HEK293 (cell line): ENCODE data around the gene FXYD5.

ENCODE experiments used
- GFI1B ChIP-seq: fragments of 450-650 bp; formaldehyde crosslinking; IDR thresholded peaks from 2 replicates; pipeline ENCODE4 v1.5.1; 2016; ENCODE audit warnings: missing biosample characterization, missing genetic modification characterization
- HOXC10 ChIP-seq: sonication (generic); formaldehyde crosslinking; IDR thresholded peaks from 2 replicates; pipeline ENCODE4 v1.8.1; 2023; ENCODE audit warnings: mild to moderate bottlenecking, missing genetic modification reagents
- RBAK ChIP-seq: fragments of 450-650 bp; formaldehyde crosslinking; IDR thresholded peaks from 2 replicates; pipeline ENCODE4 v1.5.1; 2016; ENCODE audit warnings: missing biosample characterization, missing genetic modification characterization
- YY1 ChIP-seq: fragments of 450-650 bp; formaldehyde crosslinking; IDR thresholded peaks from 2 replicates; pipeline ENCODE4 v1.5.1; 2018; ENCODE audit warnings: missing biosample characterization, missing genetic modification characterization
- ZBTB1 ChIP-seq: fragments of 450-650 bp; formaldehyde crosslinking; IDR thresholded peaks from 2 replicates; pipeline ENCODE4 v1.5.1; 2016; ENCODE audit warnings: missing biosample characterization, missing genetic modification characterization
- ZBTB26 ChIP-seq: fragments of 450-650 bp; formaldehyde crosslinking; optimal IDR thresholded peaks from 2 replicates; pipeline ENCODE3; 2016; ENCODE audit warnings: missing biosample characterization, mild to moderate bottlenecking, missing genetic modification characterization
- ZNF114 ChIP-seq: fragments of 450-650 bp; formaldehyde crosslinking; IDR thresholded peaks from 2 replicates; pipeline ENCODE4 v1.5.0; 2017; ENCODE audit warnings: missing biosample characterization, missing genetic modification characterization
- ZNF140 ChIP-seq: fragments of 450-650 bp; formaldehyde crosslinking; IDR thresholded peaks from 2 replicates; pipeline ENCODE4 v1.5.1; 2016; ENCODE audit warnings: missing biosample characterization, missing genetic modification characterization
- ZNF148 ChIP-seq: fragments of 450-650 bp; formaldehyde crosslinking; IDR thresholded peaks from 2 replicates; pipeline ENCODE4 v1.5.0; 2017; ENCODE audit warnings: missing biosample characterization, missing genetic modification characterization, borderline replicate concordance
- ZNF223 ChIP-seq: fragments of 450-650 bp; formaldehyde crosslinking; IDR thresholded peaks from 2 replicates; pipeline ENCODE4 v1.5.1; 2016; ENCODE audit warnings: missing biosample characterization, missing genetic modification characterization
- ZNF354C ChIP-seq: fragments of 450-650 bp; formaldehyde crosslinking; IDR thresholded peaks from 2 replicates; pipeline ENCODE4 v1.5.1; 2016; ENCODE audit warnings: missing biosample characterization, missing genetic modification characterization, low read depth, borderline replicate concordance
- ZNF521 ChIP-seq: fragments of 450-650 bp; formaldehyde crosslinking; IDR thresholded peaks from 2 replicates; pipeline ENCODE4 v1.5.1; 2017; ENCODE audit warnings: missing biosample characterization, mild to moderate bottlenecking, missing genetic modification characterization
- ZNF560 ChIP-seq: fragments of 450-650 bp; formaldehyde crosslinking; IDR thresholded peaks from 2 replicates; pipeline ENCODE4 v1.5.1; 2017; ENCODE audit warnings: missing biosample characterization, missing genetic modification characterization, borderline replicate concordance
- ZNF585B ChIP-seq: fragments of 450-650 bp; formaldehyde crosslinking; IDR thresholded peaks from 2 replicates; pipeline ENCODE4 v1.5.1; 2016; ENCODE audit warnings: missing biosample characterization, missing genetic modification characterization
- ZNF610 ChIP-seq: fragments of 450-650 bp; formaldehyde crosslinking; IDR thresholded peaks from 2 replicates; pipeline ENCODE4 v1.5.1; 2016; ENCODE audit warnings: missing biosample characterization, missing genetic modification characterization, borderline replicate concordance
- ZNF626 ChIP-seq: fragments of 450-650 bp; sonication (Bioruptor Pico); formaldehyde crosslinking; IDR thresholded peaks from 2 replicates; pipeline ENCODE4 v1.5.1; 2018; ENCODE audit warnings: missing biosample characterization, missing genetic modification characterization, inconsistent platforms
- ZNF645 ChIP-seq: fragments of 450-650 bp; formaldehyde crosslinking; IDR thresholded peaks from 2 replicates; pipeline ENCODE4; 2016; ENCODE audit warnings: missing biosample characterization, missing genetic modification characterization
- ZNF654 ChIP-seq: fragments of 450-650 bp; formaldehyde crosslinking; IDR thresholded peaks from 2 replicates; pipeline ENCODE4 v1.5.1; 2016; ENCODE audit warnings: low read depth, missing biosample characterization, missing genetic modification characterization
- ZNF776 ChIP-seq: fragments of 450-650 bp; formaldehyde crosslinking; IDR thresholded peaks from 2 replicates; pipeline ENCODE4 v1.5.0; 2017; ENCODE audit warnings: missing biosample characterization, missing genetic modification characterization, borderline replicate concordance
- ZNF785 ChIP-seq: fragments of 450-650 bp; formaldehyde crosslinking; IDR thresholded peaks from 2 replicates; pipeline ENCODE4 v1.5.1; 2016; ENCODE audit warnings: missing biosample characterization, missing genetic modification characterization
- ZNF791 ChIP-seq: fragments of 450-650 bp; formaldehyde crosslinking; IDR thresholded peaks from 2 replicates; pipeline ENCODE4 v1.5.1; 2016; ENCODE audit warnings: missing biosample characterization, missing genetic modification characterization
- ZNF843 ChIP-seq: fragments of 450-650 bp; formaldehyde crosslinking; IDR thresholded peaks from 2 replicates; pipeline ENCODE4 v1.5.1; 2016; ENCODE audit warnings: missing biosample characterization, missing genetic modification characterization
- TF ChIP-seq, protein P1 (sequence below): fragments of 450-650 bp; formaldehyde crosslinking; IDR thresholded peaks from 2 replicates; pipeline ENCODE4 v1.5.1; 2016; ENCODE audit warnings: missing biosample characterization, missing genetic modification characterization, borderline replicate concordance
- TF ChIP-seq, protein P2 (sequence below): fragments of 450-650 bp; formaldehyde crosslinking; IDR thresholded peaks from 2 replicates; pipeline ENCODE4 v1.5.1; 2016; ENCODE audit warnings: missing biosample characterization, missing genetic modification characterization
- TF ChIP-seq, protein P3 (sequence below): fragments of 450-650 bp; formaldehyde crosslinking; IDR thresholded peaks from 2 replicates; pipeline ENCODE4 v1.5.1; 2016; ENCODE audit warnings: missing biosample characterization, missing genetic modification characterization

FXYD5 gene

DNA sequence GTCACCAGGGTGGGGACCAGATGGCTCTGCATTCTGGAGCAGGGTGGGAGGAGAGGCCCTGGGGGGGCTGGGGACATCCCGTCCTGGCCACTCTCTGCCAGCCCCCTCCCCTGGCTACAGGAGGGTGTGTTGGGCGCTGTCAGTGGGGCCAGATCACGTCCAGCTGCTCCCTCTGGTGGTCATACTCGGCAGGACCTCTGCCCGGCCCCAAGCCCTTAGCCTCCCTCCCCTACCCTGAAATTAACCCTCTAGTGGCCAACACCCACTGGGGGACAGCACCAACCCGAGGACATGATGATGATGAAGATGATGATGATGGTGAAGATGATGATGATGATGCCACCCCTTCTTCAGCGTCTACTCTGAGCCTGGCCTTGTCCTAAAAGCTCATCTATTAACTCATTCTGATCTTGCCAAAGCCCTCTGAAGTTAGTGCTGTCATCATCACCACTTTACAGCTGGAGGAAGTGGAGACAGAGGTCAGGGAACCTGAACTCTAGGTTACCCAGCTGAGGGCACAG lies 19.1 kb upstream of the FXYD5 start (continued):
- no peak for TF ChIP-seq ZNF585B (tag by site-specific recombination)
- TF ChIP-seq, protein P1, sequence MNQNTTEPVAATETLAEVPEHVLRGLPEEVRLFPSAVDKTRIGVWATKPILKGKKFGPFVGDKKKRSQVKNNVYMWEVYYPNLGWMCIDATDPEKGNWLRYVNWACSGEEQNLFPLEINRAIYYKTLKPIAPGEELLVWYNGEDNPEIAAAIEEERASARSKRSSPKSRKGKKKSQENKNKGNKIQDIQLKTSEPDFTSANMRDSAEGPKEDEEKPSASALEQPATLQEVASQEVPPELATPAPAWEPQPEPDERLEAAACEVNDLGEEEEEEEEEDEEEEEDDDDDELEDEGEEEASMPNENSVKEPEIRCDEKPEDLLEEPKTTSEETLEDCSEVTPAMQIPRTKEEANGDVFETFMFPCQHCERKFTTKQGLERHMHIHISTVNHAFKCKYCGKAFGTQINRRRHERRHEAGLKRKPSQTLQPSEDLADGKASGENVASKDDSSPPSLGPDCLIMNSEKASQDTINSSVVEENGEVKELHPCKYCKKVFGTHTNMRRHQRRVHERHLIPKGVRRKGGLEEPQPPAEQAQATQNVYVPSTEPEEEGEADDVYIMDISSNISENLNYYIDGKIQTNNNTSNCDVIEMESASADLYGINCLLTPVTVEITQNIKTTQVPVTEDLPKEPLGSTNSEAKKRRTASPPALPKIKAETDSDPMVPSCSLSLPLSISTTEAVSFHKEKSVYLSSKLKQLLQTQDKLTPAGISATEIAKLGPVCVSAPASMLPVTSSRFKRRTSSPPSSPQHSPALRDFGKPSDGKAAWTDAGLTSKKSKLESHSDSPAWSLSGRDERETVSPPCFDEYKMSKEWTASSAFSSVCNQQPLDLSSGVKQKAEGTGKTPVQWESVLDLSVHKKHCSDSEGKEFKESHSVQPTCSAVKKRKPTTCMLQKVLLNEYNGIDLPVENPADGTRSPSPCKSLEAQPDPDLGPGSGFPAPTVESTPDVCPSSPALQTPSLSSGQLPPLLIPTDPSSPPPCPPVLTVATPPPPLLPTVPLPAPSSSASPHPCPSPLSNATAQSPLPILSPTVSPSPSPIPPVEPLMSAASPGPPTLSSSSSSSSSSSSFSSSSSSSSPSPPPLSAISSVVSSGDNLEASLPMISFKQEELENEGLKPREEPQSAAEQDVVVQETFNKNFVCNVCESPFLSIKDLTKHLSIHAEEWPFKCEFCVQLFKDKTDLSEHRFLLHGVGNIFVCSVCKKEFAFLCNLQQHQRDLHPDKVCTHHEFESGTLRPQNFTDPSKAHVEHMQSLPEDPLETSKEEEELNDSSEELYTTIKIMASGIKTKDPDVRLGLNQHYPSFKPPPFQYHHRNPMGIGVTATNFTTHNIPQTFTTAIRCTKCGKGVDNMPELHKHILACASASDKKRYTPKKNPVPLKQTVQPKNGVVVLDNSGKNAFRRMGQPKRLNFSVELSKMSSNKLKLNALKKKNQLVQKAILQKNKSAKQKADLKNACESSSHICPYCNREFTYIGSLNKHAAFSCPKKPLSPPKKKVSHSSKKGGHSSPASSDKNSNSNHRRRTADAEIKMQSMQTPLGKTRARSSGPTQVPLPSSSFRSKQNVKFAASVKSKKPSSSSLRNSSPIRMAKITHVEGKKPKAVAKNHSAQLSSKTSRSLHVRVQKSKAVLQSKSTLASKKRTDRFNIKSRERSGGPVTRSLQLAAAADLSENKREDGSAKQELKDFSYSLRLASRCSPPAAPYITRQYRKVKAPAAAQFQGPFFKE, result no peak
- no peak for TF ChIP-seq RBAK (tag by site-specific recombination)
- no peak for TF ChIP-seq ZNF140 (tag by site-specific recombination)
- no peak for TF ChIP-seq ZNF645
- no peak for TF ChIP-seq ZNF560 (tag by site-specific recombination)
- TF ChIP-seq, protein P2, sequence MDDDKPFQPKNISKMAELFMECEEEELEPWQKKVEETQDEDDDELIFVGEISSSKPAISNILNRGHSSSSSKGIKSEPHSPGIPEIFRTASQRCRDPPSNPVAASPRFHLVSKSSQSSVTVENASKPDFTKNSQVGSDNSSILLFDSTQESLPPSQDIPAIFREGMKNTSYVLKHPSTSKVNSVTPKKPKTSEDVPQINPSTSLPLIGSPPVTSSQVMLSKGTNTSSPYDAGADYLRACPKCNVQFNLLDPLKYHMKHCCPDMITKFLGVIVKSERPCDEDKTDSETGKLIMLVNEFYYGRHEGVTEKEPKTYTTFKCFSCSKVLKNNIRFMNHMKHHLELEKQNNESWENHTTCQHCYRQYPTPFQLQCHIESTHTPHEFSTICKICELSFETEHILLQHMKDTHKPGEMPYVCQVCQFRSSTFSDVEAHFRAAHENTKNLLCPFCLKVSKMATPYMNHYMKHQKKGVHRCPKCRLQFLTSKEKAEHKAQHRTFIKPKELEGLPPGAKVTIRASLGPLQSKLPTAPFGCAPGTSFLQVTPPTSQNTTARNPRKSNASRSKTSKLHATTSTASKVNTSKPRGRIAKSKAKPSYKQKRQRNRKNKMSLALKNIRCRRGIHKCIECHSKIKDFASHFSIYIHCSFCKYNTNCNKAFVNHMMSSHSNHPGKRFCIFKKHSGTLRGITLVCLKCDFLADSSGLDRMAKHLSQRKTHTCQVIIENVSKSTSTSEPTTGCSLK (tag by site-specific recombination), result no peak
- TF ChIP-seq, protein P3, sequence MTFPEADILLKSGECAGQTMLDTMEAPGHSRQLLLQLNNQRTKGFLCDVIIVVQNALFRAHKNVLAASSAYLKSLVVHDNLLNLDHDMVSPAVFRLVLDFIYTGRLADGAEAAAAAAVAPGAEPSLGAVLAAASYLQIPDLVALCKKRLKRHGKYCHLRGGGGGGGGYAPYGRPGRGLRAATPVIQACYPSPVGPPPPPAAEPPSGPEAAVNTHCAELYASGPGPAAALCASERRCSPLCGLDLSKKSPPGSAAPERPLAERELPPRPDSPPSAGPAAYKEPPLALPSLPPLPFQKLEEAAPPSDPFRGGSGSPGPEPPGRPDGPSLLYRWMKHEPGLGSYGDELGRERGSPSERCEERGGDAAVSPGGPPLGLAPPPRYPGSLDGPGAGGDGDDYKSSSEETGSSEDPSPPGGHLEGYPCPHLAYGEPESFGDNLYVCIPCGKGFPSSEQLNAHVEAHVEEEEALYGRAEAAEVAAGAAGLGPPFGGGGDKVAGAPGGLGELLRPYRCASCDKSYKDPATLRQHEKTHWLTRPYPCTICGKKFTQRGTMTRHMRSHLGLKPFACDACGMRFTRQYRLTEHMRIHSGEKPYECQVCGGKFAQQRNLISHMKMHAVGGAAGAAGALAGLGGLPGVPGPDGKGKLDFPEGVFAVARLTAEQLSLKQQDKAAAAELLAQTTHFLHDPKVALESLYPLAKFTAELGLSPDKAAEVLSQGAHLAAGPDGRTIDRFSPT, result peak; percentile 82
- TF ChIP-seq ZBTB26 (tag by site-specific recombination), result peak; percentile 26
- no peak for TF ChIP-seq ZNF148 (tag by site-specific recombination)
- no peak for TF ChIP-seq ZBTB1 (tag by site-specific recombination)
- no peak for TF ChIP-seq ZNF223
- no peak for TF ChIP-seq ZNF626 (tag by site-specific recombination)
- no peak; the same call in 1 of the 2 replicates for TF ChIP-seq ZNF654
- peak; percentile 66; the same call in 1 of the 2 replicates for TF ChIP-seq ZNF843 (tag by site-specific recombination)
- peak; percentile 57; the same call in 1 of the 2 replicates for TF ChIP-seq YY1
- no peak for TF ChIP-seq ZNF114 (tag by site-specific recombination)
- TF ChIP-seq ZNF354C (tag by site-specific recombination), result no peak
- TF ChIP-seq ZNF791 (tag by site-specific recombination), result no peak
- TF ChIP-seq ZNF776 (tag by site-specific recombination), result no peak
- TF ChIP-seq ZNF610 (tag by site-specific recombination), result no peak
- TF ChIP-seq GFI1B (tag by site-specific recombination), result no peak
- 0 out of 2 replicates have a peak, but pooled peaks have one; percentile 10 for TF ChIP-seq ZNF785 (tag by site-specific recombination)
- TF ChIP-seq HOXC10, result no peak
- TF ChIP-seq ZNF521 (tag by site-specific recombination), result no peak
